Limb (tissue), 2 donors: ENCODE data around the gene LZTS2.
A peak's percentile ranks its signal among the peaks of the same experiment; 100 is the strongest.
"Not testable (repeated sequence)": the region's sequence is repeated elsewhere in the genome, so short reads cannot be mapped to it uniquely, and the experiment has no call there.

ENCODE experiments used
- DNase-seq, 2 donors: peaks; one replicate each; pipeline ENCODE4 v3.0.0-alpha.2; 2016; ENCODE audit errors: extremely low spot score in 2 of 2

LZTS2 gene

GRCh38 chr10:101031128-101031795 is 31.7 kb downstream of the LZTS2 start, which contains the start of the genes PDZD7 and SFXN3:
Gene PDZD7 (minus strand): TSS chr10:101031129. CDS start chr10:101030219, 910 bp downstream.
Gene SFXN3 (plus strand): TSS chr10:101031234. CDS start chr10:101034695, 3,461 bp downstream.
- peak; percentile 88 to 95 for DNase-seq

GRCh38 chr10:101031796-101032636 is 32.4 kb downstream of the LZTS2 start:
- DNase-seq = peak; percentile 70 to 86

- peak; percentile 59 to 66 for DNase-seq
Measured at GRCh38 chr10:101032637-101033224, 33.1 kb downstream of the LZTS2 start.

GRCh38 chr10:101033276-101033675 is 33.7 kb downstream of the LZTS2 start:
- no peak for DNase-seq

GRCh38 chr10:101034404-101034803 is 34.8 kb downstream of the LZTS2 start:
- DNase-seq = not testable (repeated sequence)

- DNase-seq = no peak
Measured at GRCh38 chr10:101035314-101035713, 35.7 kb downstream of the LZTS2 start.

GRCh38 chr10:101035916-101036702 is 36.5 kb downstream of the LZTS2 start:
- no peak for DNase-seq

- no peak for DNase-seq
Measured at GRCh38 chr10:101036726-101037125, 37.1 kb downstream of the LZTS2 start.

GRCh38 chr10:101038484-101038883 is 38.9 kb downstream of the LZTS2 start:
- no peak for DNase-seq

- DNase-seq = no peak
Measured at GRCh38 chr10:101040061-101040460, 40.5 kb downstream of the LZTS2 start.

- no peak for DNase-seq
Measured at GRCh38 chr10:101040851-101041250, 41.2 kb downstream of the LZTS2 start.

GRCh38 chr10:101041252-101041761 is 41.7 kb downstream of the LZTS2 start:
- peak; percentile 78 to 82 for DNase-seq

- no peak for DNase-seq
Measured at GRCh38 chr10:101042118-101042517, 42.5 kb downstream of the LZTS2 start.

GRCh38 chr10:101042667-101043362 is 43.2 kb downstream of the LZTS2 start:
- DNase-seq = peak; percentile 89 to 91

GRCh38 chr10:101043363-101043707 is 43.7 kb downstream of the LZTS2 start:
- no peak for DNase-seq

- no peak for DNase-seq
Measured at GRCh38 chr10:101044117-101044516, 44.5 kb downstream of the LZTS2 start.

- peak in 1 of 2 donors; percentile 34 for DNase-seq
Measured at GRCh38 chr10:101046332-101047238, 47.0 kb downstream of the LZTS2 start.

GRCh38 chr10:101047268-101047667 is 47.7 kb downstream of the LZTS2 start:
- DNase-seq = no peak
